DLD1 (cell line): ENCODE data around the gene DTNBP1.
"Not testable (repeated sequence)": the region's sequence is repeated elsewhere in the genome, so short reads cannot be mapped to it uniquely, and the experiment has no call there.

Experiments
- in situ Hi-C: cut with HindIII; loops from 2 replicates; pipeline ENCODE4 v1.10.0; 2017; ENCODE audit warnings: low sequenced_read_pairs

The DTNBP1 gene

DNA sequence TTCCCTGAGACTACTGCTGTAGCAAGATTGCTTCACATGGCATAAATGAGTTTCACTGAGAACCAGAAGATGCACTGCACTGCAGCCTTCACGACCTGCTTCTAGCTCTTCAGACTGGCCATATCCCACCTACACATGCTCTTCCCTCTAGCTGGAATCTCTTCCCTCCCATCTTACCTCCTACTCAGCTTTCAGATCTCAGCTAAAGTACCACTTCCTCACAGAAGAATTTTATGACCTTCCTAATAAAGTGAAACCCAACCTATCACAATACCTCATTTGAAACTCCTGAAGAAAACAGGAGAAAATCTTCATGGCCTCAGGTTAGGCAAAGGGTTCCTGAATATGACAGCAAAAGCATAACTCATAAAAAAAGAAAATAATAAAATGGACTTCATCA is 99.9 kb downstream of the DTNBP1 start:
- in situ Hi-C loops = no loop called here

- in situ Hi-C loops = no loop called here
Observed at GRCh38 chr6:15561447-15562199, 101.2 kb downstream of the DTNBP1 start.

GRCh38 chr6:15560713-15561112 is 102.1 kb downstream of the DTNBP1 start:
- in situ Hi-C loops = no loop called here

DNA sequence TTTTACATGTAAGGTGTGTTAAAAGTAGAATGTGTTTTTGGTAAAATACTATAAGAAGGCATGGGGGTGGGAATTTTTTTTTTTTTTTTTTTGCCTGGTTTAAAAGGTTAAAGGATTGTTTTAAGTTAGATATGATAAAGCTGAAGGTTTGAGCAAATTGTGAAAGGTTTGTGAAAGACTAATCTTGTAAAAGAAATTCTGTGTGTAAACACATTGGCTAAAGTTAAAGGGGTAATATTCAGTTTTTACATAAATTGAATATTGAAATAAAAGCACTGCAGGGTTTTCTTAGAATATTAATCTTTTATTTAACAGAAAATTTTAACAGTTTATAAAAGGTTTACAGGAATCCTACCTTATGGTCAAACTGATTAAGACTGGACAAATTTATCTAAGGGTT is 105.7 kb downstream of the DTNBP1 start:
- in situ Hi-C loops = no loop called here

DNA sequence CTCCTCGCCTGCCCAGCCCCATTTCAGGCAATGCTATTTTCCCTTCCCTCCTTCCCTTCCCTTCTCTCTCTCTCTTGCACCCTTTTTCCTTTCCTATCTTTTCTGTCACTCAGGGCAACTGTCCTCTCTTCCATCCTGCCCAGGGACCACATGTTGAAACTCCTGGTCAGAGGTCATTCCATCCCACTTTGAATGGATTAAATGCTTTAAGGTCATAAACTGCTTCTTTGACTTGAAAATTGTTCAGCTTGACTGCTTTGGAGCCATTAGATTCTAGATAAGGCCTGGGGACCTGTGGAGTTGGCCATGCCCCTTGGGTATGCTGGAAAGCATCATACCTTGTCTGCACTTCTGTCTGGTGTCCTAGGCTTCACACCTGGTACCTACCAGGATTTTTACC is 106.1 kb downstream of the DTNBP1 start:
- in situ Hi-C loops = no loop called here

GRCh38 chr6:15555101-15556038 is 107.5 kb downstream of the DTNBP1 start:
- in situ Hi-C loops = no loop called here

- in situ Hi-C loops = loop anchor here (5.0 kb wide), 1 partner anchor 38 kb away; no protein-coding TSS in a partner anchor
Observed at GRCh38 chr6:15554728-15555100, 108.1 kb downstream of the DTNBP1 start.

DNA sequence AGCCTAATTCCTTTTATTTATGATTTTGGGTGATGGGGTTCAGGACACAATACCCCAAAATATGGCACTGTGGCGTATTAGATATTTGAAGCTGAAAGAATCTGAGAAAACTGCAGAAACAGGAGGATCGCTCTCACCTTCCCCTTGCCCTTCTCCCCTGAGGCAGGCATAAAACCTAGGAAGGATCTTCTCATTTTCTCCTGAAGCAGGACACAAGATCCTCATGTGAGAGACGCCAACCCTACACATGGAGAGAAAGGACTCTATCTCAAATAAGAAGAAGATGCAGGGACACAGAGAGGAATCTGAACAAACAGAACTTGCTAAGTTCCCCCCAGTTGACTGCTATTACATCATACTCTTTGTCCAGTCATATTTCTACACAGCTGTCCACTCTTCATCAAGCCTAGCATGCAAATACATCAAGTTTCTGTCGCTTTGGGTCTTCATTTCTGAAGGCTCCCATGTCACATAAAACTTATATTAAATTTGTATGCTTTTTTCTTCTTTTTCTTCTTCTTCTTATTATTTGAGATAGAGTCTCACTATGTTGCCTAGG is 109.0 kb downstream of the DTNBP1 start:
- in situ Hi-C loops = loop anchor here (5.0 kb wide), 1 partner anchor 38 kb away; no protein-coding TSS in a partner anchor

DNA sequence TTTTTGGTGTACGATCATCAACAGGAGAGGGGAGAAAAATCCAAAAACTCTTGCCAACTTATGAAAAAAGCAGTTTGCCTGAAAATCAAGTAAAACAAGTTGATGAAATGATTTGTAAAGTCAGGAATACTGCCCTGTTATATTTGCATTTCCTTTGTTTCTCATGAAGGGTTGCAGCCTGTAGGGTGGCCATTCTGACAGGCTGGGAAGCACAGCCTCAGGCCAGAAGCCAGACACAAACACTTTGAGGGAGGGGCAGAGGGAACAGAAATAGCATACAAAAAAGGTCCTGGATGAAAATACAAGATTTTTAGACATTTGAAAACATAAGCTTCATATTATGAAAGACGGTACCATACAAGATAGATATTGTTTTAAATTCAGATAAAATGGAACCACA is 109.8 kb downstream of the DTNBP1 start:
- in situ Hi-C loops = loop anchor here (5.0 kb wide), 1 partner anchor 39 kb away; no protein-coding TSS in a partner anchor

GRCh38 chr6:15551798-15552197 is 111.0 kb downstream of the DTNBP1 start:
- in situ Hi-C loops = loop anchor here (5.0 kb wide), 1 partner anchor 41 kb away; no protein-coding TSS in a partner anchor

- in situ Hi-C loops = loop anchor here (5.0 kb wide), 1 partner anchor 41 kb away; no protein-coding TSS in a partner anchor
Observed at GRCh38 chr6:15551262-15551661, 111.6 kb downstream of the DTNBP1 start.

- in situ Hi-C loops = loop anchor here (5.0 kb wide), 1 partner anchor 42 kb away; no protein-coding TSS in a partner anchor
Observed at GRCh38 chr6:15550546-15551123, 112.2 kb downstream of the DTNBP1 start.

- in situ Hi-C loops = no loop called here
Observed at GRCh38 chr6:15549371-15549770, 113.5 kb downstream of the DTNBP1 start.

- in situ Hi-C loops = no loop called here
Observed at GRCh38 chr6:15547400-15547799, 115.4 kb downstream of the DTNBP1 start.

DNA sequence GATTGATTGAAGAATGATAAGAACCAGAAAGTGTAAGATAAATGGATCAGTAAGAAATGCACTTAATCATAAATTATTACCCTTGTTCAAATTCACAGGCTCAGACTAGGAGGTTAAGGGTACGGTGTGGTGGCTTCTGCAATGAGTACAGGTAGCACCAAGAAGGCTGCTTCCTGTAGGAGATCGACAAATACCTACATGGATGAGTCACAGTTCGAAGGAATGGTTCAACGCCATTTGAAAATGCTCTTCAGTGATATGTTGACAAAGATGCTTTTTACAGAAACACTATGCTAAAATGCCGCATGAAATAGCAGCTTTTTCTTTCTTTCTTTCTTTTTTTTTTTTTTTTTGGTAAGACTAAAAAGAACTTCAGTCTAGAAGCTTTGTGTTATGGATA is 116.2 kb downstream of the DTNBP1 start:
- in situ Hi-C loops = no loop called here

DNA sequence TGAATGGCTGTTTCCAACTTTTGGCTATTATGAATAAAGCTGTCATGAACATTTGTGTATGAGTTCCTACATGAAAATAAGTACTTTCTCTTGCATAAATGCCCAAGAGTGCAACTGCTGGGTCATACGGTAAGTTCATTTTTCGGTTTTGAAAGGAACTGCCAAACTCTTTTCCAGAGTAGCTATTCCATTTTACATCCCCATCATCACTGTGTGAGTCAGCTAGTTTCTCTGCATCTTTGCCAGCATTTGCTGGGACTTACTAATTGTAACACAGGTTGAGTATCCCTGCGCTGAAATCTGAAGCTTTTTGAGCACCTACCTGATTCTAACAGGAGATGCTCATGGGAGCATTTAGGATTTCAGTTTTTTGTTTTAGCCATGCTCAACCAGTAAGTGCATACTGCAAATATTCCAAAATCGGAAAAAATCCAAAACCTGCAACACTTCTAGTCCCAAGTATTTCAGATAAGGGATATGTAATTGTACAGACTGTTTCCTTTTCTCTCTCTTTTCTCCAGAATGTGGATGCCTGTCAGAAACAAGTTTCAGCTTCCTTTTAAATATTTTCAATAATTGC is 118.4 kb downstream of the DTNBP1 start:
- in situ Hi-C loops = no loop called here

DNA sequence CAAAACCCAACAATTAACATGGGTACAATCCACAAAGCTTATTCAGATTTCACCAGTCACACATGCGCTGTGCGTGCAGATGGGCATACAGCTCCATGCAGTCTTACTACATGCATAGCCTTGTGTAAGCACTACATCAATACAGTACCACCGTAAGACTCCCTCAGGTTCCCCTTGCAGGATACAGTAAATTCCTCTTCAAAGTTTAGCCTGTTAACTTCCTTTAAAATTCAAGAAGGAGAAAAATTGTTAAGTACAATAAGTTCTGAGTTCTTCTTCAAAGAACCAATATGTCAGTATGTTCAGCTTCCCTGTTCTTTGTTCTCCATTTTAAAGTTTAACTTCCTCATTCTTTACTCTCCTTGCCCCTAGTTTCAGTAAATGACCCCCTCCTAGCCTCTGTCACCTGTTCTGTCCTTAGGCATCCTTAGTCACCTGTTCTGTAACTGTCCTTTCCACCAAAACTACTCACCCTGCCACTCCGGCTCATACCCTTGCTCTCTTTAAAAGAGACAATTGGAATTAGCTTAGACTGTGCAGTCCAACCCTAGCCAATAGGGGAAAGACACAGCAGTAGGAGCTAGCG is 119.4 kb downstream of the DTNBP1 start:
- in situ Hi-C loops = not testable (repeated sequence)

DNA sequence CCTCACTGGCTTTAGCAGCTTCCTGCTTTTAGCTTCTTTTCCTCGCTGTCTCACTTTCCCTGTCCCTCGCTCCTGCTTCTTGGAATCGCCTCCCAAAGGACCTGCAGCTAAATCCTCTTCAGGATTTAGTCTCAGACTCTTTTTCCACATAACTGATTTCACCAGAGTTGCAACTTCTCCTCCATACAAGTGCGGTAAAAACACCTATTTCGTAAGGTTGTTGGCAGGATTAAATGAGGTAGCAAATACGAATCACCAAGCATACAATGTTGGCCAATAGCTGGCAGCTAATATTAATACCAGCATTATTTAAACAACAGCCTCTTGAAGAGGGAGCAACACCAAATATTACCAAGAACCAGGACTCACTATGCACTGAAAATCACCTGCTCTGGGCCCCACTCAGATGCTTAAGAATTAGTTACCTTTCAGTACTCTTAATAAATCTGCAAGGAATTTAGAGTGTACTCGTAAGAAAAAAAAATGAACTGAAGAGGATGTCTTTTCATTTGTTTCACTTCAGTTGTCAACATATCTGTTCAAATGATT is 123.0 kb downstream of the DTNBP1 start:
- in situ Hi-C loops = no loop called here

DNA sequence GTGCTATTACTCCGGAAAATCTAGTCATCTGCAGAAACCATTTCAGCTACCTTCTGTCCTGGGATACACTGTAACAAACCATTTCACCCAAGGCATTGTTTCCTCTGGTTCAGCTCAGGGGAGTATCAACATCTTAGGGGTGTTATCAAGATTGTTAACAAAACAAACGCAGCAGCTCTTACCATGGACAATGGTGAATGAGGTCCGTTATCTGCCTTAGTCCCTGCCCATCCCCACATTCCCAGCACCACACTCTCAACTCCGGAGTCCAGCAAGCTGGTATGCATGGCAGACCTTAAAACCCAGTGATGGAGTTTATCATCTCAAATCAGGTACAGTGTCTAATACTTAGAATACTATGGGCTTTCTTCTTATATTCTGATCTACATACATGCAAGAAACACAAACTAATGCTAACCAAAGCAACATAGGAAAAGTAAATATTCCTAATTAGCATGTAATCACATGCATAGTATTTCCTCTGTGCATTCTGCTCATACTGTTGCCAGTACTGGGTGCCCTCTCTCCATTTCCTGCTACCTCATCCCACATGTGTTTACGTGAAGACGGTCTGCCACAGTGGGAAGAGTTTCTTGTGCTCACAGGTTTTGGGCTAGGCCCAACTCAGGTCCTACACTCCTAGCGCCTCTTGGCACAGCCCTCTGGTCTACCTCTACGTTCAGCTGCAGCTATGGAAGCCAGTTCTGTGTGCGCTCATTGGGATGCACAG is 123.9 kb downstream of the DTNBP1 start:
- in situ Hi-C loops = no loop called here
